ENCODE measurements around the gene MYEOV.
A peak's percentile ranks its signal among the peaks of the same experiment; 100 is the strongest.

MYEOV gene

GRCh38 chr11:69264486-69264885 is 29.5 kb upstream of the MYEOV start:
- no peak overlapping the region for H3K4me3 ChIP-seq (ENCODE audit: low read depth, low read length)
- DNase-seq (ENCODE audit: low read depth), result no peak

- DNase-seq (ENCODE audit: low read depth), result no peak
These were observed 28.7 kb upstream of the MYEOV start for GRCh38 chr11:69265210-69265609.

GRCh38 chr11:69265911-69266510 is 27.9 kb upstream of the MYEOV start:
- no peak overlapping the region for H3K4me3 ChIP-seq (ENCODE audit: low read depth, low read length)
- no peak for DNase-seq (ENCODE audit: low read depth)

More at GRCh38 chr11:69265210-69265609, 28.7 kb upstream of the MYEOV start:
- H3K4me3 ChIP-seq (ENCODE audit: low read depth, low read length), result no peak overlapping the region

GRCh38 chr11:69267395-69267805 is 26.6 kb upstream of the MYEOV start:
- H3K4me3 ChIP-seq (ENCODE audit: low read depth, low read length), result no peak overlapping the region
- DNase-seq (ENCODE audit: low read depth), result no peak

- H3K4me3 ChIP-seq (ENCODE audit: low read depth, low read length), result no peak overlapping the region
- no peak for DNase-seq (ENCODE audit: low read depth)
These were observed 25.0 kb upstream of the MYEOV start for GRCh38 chr11:69268911-69269310.

- DNase-seq (ENCODE audit: low read depth), result no peak
These were observed 24.6 kb upstream of the MYEOV start for GRCh38 chr11:69269388-69269787.

GRCh38 chr11:69269926-69270697 is 23.8 kb upstream of the MYEOV start:
- DNase-seq (ENCODE audit: low read depth), result no peak

More at GRCh38 chr11:69269388-69269787, 24.6 kb upstream of the MYEOV start:
- no peak overlapping the region for H3K4me3 ChIP-seq (ENCODE audit: low read depth, low read length)

GRCh38 chr11:69270941-69271340 is 23.0 kb upstream of the MYEOV start:
- no peak overlapping the region for H3K4me3 ChIP-seq (ENCODE audit: low read depth, low read length)
- DNase-seq (ENCODE audit: low read depth), result no peak

More at GRCh38 chr11:69269926-69270697, 23.8 kb upstream of the MYEOV start:
- H3K4me3 ChIP-seq (ENCODE audit: low read depth, low read length), result no peak overlapping the region

GRCh38 chr11:69272055-69272454 is 21.9 kb upstream of the MYEOV start:
- H3K4me3 ChIP-seq (ENCODE audit: low read depth, low read length), result no peak overlapping the region
- DNase-seq (ENCODE audit: low read depth), result no peak

- no peak for DNase-seq (ENCODE audit: low read depth)
- no peak overlapping the region for H3K4me3 ChIP-seq (ENCODE audit: low read depth, low read length)
These were observed 21.0 kb upstream of the MYEOV start for GRCh38 chr11:69272831-69273485.

GRCh38 chr11:69273571-69273970 is 20.4 kb upstream of the MYEOV start:
- DNase-seq (ENCODE audit: low read depth), result no peak
- H3K4me3 ChIP-seq (ENCODE audit: low read depth, low read length), result no peak overlapping the region

- no peak overlapping the region for H3K4me3 ChIP-seq (ENCODE audit: low read depth, low read length)
- DNase-seq (ENCODE audit: low read depth), result no peak
These were observed 19.4 kb upstream of the MYEOV start for GRCh38 chr11:69274531-69275016.

- DNase-seq (ENCODE audit: low read depth), result no peak
- no peak overlapping the region for H3K4me3 ChIP-seq (ENCODE audit: low read depth, low read length)
These were observed 18.8 kb upstream of the MYEOV start for GRCh38 chr11:69275178-69275577.

GRCh38 chr11:69276165-69276564 is 17.8 kb upstream of the MYEOV start:
- no peak overlapping the region for H3K4me3 ChIP-seq (ENCODE audit: low read depth, low read length)
- DNase-seq (ENCODE audit: low read depth), result no peak

GRCh38 chr11:69277074-69277809 is 16.7 kb upstream of the MYEOV start:
- no peak for DNase-seq (ENCODE audit: low read depth)

GRCh38 chr11:69278091-69278867 is 15.7 kb upstream of the MYEOV start:
- H3K4me3 ChIP-seq (ENCODE audit: low read depth, low read length), result no peak overlapping the region
- DNase-seq (ENCODE audit: low read depth), result no peak

More at GRCh38 chr11:69277074-69277809, 16.7 kb upstream of the MYEOV start:
- no peak overlapping the region for H3K4me3 ChIP-seq (ENCODE audit: low read depth, low read length)

- peak; percentile 37 for DNase-seq (ENCODE audit: low read depth)
These were observed 13.5 kb upstream of the MYEOV start for GRCh38 chr11:69280451-69280850.

GRCh38 chr11:69280994-69281393 is 13.0 kb upstream of the MYEOV start:
- peak; percentile 69 for DNase-seq (ENCODE audit: low read depth)
- no peak overlapping the region for H3K4me3 ChIP-seq (ENCODE audit: low read depth, low read length)

More at GRCh38 chr11:69280451-69280850, 13.5 kb upstream of the MYEOV start:
- no peak overlapping the region for H3K4me3 ChIP-seq (ENCODE audit: low read depth, low read length)

GRCh38 chr11:69283446-69283845 is 10.5 kb upstream of the MYEOV start:
- no peak for DNase-seq (ENCODE audit: low read depth)

More at GRCh38 chr11:69283446-69283845, 10.5 kb upstream of the MYEOV start:
- H3K4me3 ChIP-seq (ENCODE audit: low read depth, low read length), result no peak overlapping the region

Data from skeletal muscle cell (primary cell).